Kidney (tissue), 14 donors: ENCODE data around the gene CARD10. TPM values are rescaled to one million over a fixed set of nuclear protein-coding genes. Genes with fewer than 3 reads are reported as not detected.

Source experiments
- DNase-seq, 5 donors: peaks; one replicate each; pipeline ENCODE4 v3.0.0-alpha.2; 2013 to 2020
- FAIRE-seq: peaks from 2 replicates; lab custom pipeline; 2012; peaks lifted over from hg19 to GRCh38; lab: Jason Lieb, UNC
- H3K27ac ChIP-seq, 2 donors: one replicate each; pipeline ENCODE4 v1.7.0; 2013; ENCODE audit warnings: low read depth in 2 of 2, low read length in 2 of 2, inconsistent platforms in 1 of 2
- H3K27me3 ChIP-seq: one replicate; pipeline ENCODE4 v1.7.1; 2013; ENCODE audit warnings: low read length, inconsistent platforms; ENCODE audit not compliant: control insufficient read depth, insufficient read depth
- H3K36me3 ChIP-seq, 3 donors: one replicate each; pipeline versions ENCODE4 v1.7.0 to v1.7.1; 2013; ENCODE audit warnings: low read length in 3 of 3, control low read depth in 1 of 3, inconsistent platforms in 1 of 3; ENCODE audit not compliant: insufficient read depth in 3 of 3, control insufficient read depth in 2 of 3
- H3K4me1 ChIP-seq, 3 donors: one replicate each; pipeline versions ENCODE4 v1.7.0 to v1.7.1; 2013; ENCODE audit warnings: low read length in 3 of 3, inconsistent platforms in 1 of 3, low read depth in 1 of 3; ENCODE audit not compliant: control insufficient read depth in 2 of 3, insufficient read depth in 2 of 3
- H3K4me3 ChIP-seq, 3 donors: one replicate each; pipeline versions ENCODE4 v1.7.0 to v1.8.1; 2013; ENCODE audit warnings: low read length in 3 of 3, control low read depth in 1 of 3, inconsistent platforms in 1 of 3
- H3K9ac ChIP-seq, 3 donors: one replicate each; pipeline versions ENCODE4 v1.7.0 to v1.7.1; 2013; ENCODE audit warnings: low read length in 3 of 3, control low read depth in 1 of 3, inconsistent platforms in 1 of 3
- H3K9me3 ChIP-seq, 3 donors: one replicate each; pipeline versions ENCODE4 v1.7.0 to v1.7.1; 2013; ENCODE audit warnings: low read length in 3 of 3, control low read depth in 1 of 3, inconsistent platforms in 1 of 3; ENCODE audit not compliant: control insufficient read depth in 2 of 3, insufficient read depth in 1 of 3
- CTCF ChIP-seq: IDR thresholded peaks from 3 replicates; pipeline ENCODE4 v1.5.1; 2012; ENCODE audit warnings: mild to moderate bottlenecking, moderate library complexity, borderline replicate concordance; ENCODE audit not compliant: insufficient read depth; ENCODE audit errors: extremely low read depth
- intact Hi-C: fragments of 100-400 bp; cut with DNase I; formaldehyde crosslinking; loops from one replicate; pipeline ENCODE4 v1.11.1; 2022
- polyA plus RNA-seq: library from polyadenylated mRNA; stranded (reverse); fragments of 350-450 nt; fragmentation: Illumina TruSeq; extraction: RNeasy Lipid Tissue Mini Kit (QIAGEN cat#74804); gene quantifications from one replicate; pipeline ENCODE4 v1.2.3, GENCODE V29; 2014; ENCODE audit warnings: low read depth, low replicate concordance; ENCODE audit not compliant: insufficient read depth
- total RNA-seq: library from RNA; stranded (reverse); fragmentation: NEBNext Ultra II Directional; extraction: Animal tissue kit (Norgen Biotek cat#: 25700); gene quantifications from one replicate; pipeline ENCODE4 v1.2.1, GENCODE V29; 2021
- donor health status: control.
- donor health status: control.
- donor health status: control.
- donor health status: control.
- donor health status: control.
- donor health status: DM: yes; HTN: yes; CAD: no.
- donor health status: Normal renal cell carcinoma (clear cell type).

Gene CARD10
- total and polyA plus RNA-seq, 2 donors from 2014 or later = 32.4 to 42.3 TPM

- Histone ChIP-seq H3K9ac (peak overlapping the region in 2 of 3 donors; percentile 84 to 89), H3K27me3 (no peaks in the 10 kb centered on the region), H3K36me3 (peaks cover 0 to 9% (median 6%) of the 10 kb centered on the region in 3 donors), H3K9me3 (no peaks in the 10 kb centered on the region), H3K4me3 (peak overlapping the region; percentile 40 to 74 (median 67)), H3K27ac (peak overlapping the region; percentile 69 to 81), H3K4me1 (peaks cover 0 to 22% (median 11%) of the 10 kb centered on the region in 3 donors)
- DNase-seq = peak in 2 of 5 donors; percentile 61 to 76
- intact Hi-C loops = no loop called here
- FAIRE-seq = no peak
- TF ChIP-seq CTCF = no peak
Observed at GRCh38 chr22:37518509-37519267, 527 bp downstream of the CARD10 start.

- H3K9ac ChIP-seq = peak overlapping the region in 1 of 3 donors; percentile 84
- no peak for FAIRE-seq
- H3K27ac ChIP-seq = peak overlapping the region; percentile 52 to 81
- peaks cover 0 to 9% (median 6%) of the 10 kb centered on the region in 3 donors for H3K36me3 ChIP-seq
- no peaks in the 10 kb centered on the region for H3K9me3 ChIP-seq
- H3K4me1 ChIP-seq = peaks cover 0 to 25% (median 11%) of the 10 kb centered on the region in 3 donors
- no peaks in the 10 kb centered on the region for H3K27me3 ChIP-seq
- peak overlapping the region; percentile 24 to 74 (median 67) for H3K4me3 ChIP-seq
- intact Hi-C loops = no loop called here
- no peak for TF ChIP-seq CTCF
- DNase-seq = peak in 1 of 5 donors; percentile 42
Observed at GRCh38 chr22:37517826-37518450, 1.3 kb downstream of the CARD10 start.

- H3K4me1 ChIP-seq = peaks cover 4 to 32% (median 19%) of the 10 kb centered on the region in 3 donors
- H3K27me3 ChIP-seq = no peaks in the 10 kb centered on the region
- no peak for DNase-seq
- intact Hi-C loops = no loop called here
- H3K9me3 ChIP-seq = no peaks in the 10 kb centered on the region
- H3K9ac ChIP-seq = no peak overlapping the region
- peaks cover 0 to 9% (median 6%) of the 10 kb centered on the region in 3 donors for H3K36me3 ChIP-seq
- no peak for TF ChIP-seq CTCF
- no peak overlapping the region for H3K27ac ChIP-seq
- no peak overlapping the region for H3K4me3 ChIP-seq
- no peak for FAIRE-seq
Observed at GRCh38 chr22:37516456-37516855, 2.8 kb downstream of the CARD10 start.
